CD4-positive, alpha-beta T cell treated with Interleukin-10 for 1 hour (primary cell): ENCODE measurements around the gene SMARCB1.

ENCODE experiments used
- DNase-seq: peaks from one replicate; pipeline ENCODE4 v3.0.0-alpha.2; 2020

Gene SMARCB1

DNA sequence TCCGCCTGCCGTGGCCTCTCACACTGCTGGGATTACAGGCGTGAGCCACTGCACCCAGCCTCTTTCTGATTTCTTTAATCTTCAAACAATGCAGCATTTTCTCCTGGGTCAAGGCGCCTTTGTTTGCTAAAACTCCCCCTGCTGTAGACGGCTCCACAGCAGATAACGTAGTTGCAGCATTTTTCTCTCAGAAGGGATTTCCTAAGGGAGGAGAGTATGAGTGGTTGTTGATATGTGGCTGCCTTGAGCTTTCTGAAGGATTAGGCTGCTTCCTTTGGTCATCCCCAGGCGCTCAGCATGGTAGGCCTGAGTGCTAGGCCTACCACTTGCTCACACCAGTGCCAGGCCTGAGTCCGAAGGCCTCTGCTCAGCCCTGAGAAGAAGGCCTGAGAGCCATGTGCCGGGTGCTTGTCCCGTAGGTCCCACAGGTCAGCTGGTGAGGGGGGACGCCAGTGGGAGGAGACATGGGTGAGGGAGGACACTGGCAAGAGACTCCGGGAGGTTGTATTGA lies 18.1 kb downstream of the SMARCB1 start:
- no peak for DNase-seq

DNA sequence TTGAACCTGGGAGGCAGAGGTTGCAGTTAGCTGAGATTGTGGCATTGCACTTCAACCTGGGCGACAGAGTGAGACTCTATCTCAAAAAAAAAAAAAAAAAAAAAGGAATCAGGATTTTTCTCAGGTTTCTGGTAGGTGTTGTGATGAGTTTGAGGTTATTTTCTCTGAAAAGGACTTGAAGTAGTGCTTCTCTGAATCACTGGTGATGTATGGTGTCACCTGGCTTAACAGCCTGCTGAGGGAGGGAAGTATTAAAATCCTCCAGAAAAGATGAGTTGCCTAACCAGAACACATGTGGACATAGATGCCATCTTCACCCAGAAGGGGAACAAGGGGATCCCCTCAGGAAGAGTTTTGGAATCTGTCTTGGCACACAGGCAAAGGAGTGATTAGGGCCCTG lies 20.1 kb downstream of the SMARCB1 start:
- DNase-seq: no peak

DNA sequence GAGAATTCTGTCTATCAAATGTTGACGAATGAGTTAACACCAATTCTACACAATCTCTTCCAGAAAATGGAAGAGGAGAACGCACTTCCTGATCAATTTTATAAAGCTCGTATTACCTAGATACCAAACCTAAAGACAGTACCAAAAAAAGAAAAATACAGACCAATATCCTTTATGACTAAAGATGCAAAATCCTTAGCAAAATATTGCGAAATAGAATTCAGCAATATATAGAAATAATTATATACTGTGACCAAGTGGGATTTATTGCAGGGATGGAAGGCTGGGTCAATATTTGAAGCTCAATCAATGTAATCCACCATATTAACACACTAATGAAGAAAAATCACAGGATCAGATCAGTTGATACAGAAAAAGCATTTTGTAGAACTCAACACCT lies 25.6 kb downstream of the SMARCB1 start:
- no peak for DNase-seq

DNA sequence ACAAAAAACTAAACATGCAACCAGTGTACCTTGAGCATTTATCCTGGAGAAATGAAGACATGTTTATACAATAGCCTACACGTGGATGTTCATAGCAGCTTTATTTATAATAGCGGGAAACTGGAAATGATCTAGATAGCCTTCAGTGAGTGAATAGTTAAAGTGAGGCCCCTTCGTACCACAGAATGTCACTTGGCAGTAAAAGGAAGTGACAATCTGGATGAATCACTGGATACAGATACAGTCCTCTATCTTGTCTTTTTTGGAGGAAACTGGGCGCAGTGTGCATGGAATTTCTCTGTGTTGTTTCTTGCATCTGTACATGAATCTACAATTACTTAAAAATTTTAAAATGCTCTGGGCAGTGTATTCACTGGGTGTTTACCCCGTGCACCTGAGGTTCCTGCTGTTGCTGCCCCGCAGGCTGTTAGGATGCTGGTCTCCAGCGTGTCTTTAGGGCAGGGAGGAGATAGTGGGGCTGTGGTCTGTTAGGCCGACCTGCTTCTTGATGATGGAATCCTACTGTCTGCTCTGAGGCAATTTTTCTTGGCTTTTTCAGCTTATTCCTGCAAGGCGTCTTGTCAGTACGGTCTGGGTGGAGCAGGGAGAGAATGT lies 28.9 kb downstream of the SMARCB1 start:
- DNase-seq: no peak

DNA sequence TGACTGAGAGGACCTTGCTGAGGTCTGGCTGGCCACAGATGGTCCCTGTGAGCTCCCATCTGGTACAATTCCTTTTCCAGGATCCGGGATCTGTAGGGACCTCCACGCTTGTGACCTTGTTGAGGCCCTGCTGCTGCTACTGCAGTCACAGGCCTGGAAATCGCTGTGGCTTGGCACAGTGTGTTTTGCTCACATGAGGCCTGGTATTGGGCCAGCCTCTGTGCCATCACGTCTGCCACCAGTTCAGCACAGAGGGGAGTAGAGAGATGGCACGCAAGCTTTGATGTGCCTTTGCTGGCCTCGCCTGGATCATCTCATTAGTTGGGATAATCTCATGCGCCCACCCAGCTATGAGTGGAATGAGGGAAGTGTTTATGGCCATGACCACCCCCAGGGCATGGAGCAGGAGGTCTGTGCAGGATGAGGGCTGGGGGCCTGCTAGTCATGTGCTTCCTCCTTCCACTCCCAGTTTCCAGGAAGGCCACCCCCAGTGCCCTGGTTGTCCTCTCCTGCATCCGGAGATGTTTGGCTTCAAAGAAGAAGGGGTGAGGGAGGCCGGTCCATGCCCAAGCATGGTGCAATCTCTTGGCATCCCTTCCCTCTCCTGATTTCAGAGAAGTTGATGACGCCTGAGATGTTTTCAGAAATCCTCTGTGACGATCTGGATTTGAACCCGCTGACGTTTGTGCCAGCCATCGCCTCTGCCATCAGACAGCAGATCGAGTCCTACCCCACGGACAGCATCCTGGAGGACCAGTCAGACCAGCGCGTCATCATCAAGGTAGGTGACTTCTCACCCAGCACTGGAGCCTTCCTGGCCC lies 29.6 kb downstream of the SMARCB1 start:
- DNase-seq: no peak

DNA sequence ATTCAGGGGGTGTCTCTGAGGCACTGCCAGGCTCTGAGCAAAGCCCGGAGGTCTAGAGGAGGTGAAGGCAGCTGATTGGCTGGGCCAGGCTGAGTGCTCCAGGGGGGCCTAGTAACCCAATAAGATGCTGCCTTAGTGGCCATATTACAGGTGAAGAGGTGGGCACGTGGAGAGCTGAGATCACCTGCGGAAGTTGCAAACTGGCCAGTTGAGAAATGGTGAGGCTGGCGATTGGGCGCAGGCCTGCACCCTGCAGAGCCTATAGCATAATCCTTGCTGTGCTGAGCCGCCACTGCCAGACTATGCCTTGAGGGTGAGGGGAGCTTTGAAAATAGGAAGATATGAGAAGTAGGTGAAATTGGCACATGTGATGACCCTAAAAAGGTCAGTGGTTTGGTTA lies 30.4 kb downstream of the SMARCB1 start:
- DNase-seq: no peak

DNA sequence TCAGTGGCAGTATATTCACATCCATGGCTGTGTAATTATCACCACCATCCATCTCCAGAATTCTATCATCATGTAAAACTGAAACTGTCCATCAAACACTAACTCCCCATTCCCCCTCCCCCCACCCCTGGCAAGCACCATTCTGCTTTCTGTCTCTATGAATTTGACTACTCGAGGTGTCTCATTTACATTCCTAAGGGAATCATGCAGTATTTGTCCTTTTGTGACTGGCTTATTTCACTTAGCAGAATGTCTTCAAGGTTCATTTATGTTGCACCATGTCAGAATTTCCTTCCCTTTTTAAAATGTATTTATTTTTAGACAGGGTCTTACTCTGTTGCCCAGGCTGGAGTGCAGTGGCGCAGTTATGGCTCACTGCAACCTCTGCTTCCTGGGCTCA lies 31.8 kb downstream of the SMARCB1 start:
- no peak for DNase-seq

DNA sequence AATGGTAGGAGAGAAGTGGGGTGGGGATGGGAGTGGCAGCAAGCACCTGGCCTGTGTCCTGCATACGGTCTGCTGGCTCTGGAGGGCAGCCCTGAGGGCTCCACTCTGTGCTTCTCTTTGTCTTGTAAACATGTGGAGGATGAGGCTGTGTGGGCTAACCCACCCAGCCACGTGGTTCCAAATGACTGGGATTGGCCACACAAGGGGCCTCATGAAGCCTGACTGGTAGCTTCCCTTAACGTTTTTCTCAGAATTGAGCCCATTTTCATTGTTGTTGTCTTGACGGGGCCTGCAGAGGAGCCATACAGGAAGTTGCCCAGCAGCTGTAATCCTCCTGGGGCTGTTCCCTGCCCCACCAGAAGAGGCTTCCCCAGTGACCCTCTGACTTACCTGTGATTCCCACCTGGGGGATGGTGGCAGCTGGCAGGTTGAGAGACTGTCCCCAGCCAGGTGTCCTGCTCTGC lies 34.0 kb downstream of the SMARCB1 start:
- DNase-seq: no peak

DNA sequence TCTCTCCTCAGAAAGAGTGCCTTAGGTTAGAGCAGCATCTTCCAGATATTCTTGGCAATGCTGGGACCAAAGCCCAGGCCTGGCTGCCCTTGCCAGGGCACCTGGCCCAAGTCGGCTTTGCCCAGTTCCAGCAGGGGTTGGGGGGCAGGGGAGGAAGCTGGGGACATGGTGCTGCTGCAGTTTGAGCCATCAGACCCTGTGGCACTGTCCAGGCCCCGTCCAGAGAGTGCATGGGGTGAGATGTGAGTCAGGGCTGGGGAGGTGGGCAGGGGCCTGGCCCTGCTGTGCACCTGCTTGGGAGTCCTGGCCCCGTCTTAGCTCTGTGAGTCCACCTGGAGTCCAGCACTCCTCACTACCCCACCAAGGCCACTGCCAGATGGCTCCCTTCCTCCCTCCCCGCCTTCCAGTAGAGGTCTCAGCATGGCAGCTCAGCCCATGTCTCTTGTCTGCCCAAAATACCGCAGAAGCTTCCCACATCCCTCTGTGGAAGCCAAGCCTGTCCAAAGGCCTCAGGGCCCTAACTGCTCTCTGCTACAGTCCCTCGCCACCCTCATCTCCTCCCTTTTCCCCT lies 35.4 kb downstream of the SMARCB1 start:
- DNase-seq: no peak

DNA sequence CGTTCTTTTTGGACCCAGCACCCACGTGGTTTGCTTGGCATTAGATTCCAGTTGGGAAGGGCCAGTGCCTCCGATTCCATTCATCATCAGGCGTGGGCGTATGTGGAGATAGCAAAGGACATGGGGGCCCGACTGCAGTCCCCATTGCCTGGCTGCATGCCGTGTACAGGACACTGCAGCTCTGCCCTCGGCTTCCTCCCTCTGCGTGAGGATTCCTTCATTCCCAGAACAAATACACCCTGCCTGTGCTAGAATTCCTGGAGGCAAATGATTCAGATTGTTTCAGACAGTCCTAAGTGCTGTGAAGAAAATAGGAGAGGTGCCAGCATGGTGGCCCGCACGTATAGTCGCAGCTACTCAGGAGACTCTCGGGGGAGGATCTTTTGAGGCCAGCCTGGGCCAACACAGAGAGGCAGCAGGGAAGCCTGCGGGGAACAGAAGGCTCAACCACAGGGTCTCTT lies 36.6 kb downstream of the SMARCB1 start:
- no peak for DNase-seq

DNA sequence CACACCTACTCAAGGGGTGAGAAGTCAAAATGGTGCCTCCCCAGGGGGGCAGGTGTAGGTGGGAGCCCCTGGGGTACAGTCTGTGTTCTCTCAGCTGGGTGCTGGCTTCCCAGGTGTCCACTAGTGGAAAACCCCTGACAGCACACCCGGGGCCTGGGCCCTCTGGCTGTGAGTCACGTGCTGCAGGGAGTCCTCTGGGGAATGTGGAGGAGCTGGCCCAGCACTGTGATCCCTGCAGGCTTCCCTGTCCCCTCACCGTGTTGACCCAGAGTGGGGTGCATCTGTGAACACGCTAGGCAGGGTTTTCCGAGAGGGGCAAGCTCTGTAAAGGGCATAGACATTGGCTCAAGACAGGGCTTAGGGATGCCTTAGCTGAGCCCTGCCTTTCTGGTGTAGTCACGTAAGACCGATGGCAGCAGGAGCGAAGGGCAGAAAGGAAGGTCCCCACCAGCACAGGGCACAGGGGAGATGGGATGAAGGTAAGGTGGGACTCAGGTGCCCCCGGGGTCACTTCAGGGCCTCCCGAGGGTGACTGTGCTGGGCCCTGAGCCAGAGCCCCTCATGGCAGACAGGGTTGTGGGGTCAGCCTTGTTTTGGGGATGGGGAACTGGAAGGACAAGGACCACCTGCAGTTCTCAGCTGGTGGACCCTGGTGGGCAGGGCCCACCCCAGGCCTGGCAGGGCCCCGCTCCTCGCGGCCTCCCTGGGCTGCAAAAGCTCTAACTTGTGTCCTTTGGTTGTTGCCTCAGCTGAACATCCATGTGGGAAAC lies 37.9 kb downstream of the SMARCB1 start:
- DNase-seq: no peak

DNA sequence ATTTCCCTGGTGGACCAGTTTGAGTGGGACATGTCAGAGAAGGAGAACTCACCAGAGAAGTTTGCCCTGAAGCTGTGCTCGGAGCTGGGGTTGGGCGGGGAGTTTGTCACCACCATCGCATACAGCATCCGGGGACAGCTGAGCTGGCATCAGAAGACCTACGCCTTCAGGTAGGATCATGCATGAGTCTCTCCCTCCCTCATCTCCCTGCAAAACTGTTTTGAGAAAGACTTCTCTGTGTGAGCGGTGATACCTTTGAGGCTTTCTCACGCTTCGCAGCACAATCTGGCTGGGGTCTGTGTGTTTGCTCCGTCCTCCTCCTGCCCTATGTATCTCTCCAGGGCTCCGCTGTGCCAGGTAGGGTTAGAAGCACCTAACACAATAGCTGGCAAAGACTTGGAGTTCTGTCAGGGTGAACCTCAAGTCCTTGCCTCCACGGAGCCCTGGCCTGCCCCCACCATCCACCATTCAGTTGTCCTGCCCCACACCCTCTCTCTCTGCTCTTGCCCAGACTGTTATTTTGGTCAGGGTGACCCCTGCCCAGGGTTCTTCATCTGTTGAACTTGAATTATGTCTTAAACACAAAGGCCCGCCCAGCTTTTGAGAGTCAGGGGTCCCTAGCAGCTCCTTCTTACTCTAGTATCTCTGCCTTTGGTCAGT lies 38.6 kb downstream of the SMARCB1 start:
- DNase-seq: no peak

DNA sequence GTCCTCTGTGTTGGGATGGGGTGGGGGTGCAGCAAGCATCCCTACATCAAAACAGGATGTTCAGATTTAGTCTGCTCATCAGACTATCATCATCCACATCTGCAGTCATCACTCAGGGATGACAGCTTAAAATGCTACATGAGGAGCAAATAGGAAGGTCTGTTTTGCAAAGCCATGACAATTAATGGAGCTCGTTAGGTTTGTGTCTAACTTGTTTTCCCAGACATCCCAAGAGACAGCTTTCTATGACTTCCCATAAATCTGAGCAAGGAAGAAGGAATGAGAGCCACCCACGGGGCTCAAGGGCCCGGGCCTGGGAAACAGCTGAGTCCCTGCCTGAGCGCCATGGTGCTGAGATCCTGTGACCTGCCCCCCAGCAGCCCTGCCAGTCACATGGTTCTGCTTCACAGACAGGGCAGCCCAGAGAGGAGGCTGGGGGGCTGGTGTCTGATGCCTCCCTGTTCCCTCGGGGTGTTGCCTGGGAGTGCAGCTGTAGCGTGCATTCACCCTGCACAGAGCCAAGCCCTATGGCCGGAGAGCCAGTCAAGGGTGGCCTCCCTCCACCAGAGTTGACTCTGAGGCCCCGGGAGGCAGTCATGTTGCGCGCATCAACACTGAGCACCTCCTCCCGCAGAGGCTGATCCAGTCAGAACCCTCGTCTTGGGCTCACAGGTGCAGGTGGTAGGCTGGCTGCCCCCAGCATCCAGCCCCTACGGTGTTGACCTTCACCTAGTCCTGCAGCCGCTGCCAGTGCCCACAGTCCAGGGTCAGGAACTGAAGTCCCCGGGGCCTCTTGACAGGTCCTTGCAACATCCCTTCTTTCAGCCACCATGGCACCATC lies 40.0 kb downstream of the SMARCB1 start:
- no peak for DNase-seq

DNA sequence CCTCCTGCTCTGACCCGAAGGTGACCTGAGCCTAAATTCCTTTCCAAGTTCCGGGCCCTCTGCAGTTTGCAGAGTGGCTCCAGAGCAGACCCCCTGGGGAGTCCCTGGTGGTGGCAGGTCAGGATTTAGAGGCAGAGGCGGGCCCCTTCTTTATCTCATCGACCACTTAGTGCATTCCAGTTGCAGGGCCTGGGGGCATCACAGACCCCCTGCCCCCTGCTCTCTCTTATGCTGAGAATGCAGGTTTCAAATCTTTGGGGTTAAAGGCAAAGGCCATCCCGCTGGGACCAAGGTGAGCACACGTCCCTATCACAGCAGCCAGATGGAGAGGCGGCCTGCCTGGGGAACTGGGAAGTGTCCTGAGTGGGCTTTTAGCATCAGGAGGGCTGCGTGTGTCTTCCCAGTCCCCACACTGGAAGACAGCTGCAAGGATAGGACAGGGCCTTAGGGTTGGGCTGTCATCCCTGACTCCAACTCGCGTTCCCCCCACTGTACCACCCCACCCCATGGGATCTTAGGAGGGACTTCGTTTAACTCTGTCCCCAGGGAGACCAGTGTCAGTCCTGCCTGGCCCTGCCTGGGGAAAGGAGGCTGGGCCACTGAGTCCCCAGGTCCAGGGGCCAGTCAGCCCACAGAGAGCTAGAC lies 40.7 kb downstream of the SMARCB1 start:
- no peak for DNase-seq

DNA sequence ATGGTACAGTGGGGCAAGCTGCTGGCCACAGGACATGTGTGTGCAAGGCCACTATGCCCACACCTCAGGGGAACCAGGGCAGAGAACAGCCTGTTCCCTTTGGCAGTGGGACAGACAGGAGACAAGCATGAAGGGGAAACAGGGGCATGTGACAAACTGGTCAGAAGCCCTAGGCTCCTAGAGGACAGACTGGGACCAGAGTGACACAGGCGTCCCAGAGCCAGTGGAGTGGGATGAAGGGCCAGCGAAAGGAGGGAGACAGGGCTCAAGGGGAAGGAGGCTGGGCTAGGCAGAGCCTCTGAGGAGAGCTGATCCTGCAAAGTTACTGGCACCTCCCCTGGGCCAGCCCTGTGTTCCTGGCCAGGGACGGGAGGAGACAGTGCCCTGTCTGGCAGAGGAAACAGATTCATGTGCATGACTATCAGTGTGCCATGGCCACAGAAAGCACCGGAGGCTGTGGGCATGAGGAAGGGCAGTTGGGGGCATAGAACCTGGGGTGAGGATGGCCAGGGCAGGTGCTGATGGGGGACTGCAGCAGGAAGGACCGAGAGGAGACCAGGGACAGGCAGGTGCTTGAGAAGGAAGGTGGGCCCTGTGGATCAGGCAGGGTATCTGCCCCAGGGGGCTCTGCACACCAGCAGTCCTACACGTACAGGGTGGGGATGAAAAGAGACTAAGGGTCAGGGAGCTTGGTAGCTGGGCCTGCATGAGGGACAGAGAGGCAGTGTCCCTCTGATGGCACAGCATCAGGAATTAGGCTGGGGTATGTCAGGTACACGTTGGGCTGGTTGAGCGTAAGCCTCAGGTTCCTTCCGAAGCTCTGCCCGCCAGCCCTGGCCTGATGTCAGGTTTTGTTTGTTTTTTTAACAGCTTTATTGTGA lies 42.3 kb downstream of the SMARCB1 start:
- DNase-seq: no peak

DNA sequence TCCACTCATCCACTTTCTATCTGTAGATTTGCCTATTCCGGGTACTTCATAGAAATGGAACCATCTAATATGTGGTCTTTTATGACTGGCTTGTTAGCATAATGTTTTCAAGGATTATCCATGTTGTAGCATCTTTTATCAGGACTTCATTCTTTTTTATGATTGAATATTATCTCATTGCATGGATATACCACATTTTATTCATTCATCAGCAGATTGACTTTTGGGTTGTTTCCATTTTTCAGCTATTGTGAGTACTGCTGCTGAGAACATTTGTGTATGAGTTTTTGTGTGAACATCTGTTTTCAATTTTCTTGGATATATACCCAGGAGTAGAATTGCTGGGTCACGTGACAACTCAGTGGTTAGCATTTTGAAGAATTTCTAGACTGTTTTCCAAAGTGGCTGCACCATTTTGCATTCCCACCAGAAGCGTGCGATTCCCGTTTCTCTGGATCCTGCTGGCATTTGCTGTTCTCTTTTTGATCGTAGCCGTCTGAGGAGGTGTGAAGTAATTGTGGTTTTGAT lies 43.1 kb downstream of the SMARCB1 start:
- DNase-seq: no peak

DNA sequence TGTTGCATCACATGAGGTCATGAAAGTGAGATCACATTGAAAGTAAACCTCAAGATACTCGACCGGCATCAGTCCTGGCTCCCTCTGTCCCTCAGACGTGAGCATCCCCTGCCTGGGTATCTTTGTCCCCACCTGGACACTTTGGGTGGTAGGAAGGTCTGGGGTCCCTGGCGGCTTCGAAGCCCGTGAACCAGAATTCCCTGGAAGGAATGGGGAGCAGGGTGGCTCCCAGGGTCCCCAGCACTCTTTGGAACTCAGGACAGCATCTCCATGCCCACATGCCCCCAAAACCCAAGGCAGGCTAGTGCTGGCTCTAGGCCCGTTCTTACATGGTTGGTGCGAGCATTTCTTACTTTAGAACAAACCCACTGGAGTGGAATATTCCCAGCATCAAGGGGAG lies 44.5 kb downstream of the SMARCB1 start:
- DNase-seq: no peak

DNA sequence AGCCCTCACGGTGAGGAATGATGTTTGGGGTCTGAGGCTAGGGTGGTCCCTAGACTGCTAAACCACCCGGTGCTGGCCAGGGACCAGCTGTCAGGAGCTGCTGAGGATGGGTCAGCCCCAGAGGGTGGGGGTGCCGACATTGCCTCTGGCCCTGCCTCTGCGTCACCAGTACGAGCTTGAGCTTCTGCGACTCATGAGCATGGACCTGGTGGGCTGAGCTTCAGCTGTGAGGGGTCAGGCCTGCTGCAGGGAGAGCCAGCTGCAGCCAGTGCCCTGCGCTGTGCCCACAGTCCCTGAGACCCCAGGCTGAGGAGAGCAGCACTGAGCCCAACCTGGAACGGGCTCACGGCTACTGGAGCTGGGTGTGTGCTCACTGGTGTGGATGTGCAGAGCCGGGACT lies 45.0 kb downstream of the SMARCB1 start:
- no peak for DNase-seq

DNA sequence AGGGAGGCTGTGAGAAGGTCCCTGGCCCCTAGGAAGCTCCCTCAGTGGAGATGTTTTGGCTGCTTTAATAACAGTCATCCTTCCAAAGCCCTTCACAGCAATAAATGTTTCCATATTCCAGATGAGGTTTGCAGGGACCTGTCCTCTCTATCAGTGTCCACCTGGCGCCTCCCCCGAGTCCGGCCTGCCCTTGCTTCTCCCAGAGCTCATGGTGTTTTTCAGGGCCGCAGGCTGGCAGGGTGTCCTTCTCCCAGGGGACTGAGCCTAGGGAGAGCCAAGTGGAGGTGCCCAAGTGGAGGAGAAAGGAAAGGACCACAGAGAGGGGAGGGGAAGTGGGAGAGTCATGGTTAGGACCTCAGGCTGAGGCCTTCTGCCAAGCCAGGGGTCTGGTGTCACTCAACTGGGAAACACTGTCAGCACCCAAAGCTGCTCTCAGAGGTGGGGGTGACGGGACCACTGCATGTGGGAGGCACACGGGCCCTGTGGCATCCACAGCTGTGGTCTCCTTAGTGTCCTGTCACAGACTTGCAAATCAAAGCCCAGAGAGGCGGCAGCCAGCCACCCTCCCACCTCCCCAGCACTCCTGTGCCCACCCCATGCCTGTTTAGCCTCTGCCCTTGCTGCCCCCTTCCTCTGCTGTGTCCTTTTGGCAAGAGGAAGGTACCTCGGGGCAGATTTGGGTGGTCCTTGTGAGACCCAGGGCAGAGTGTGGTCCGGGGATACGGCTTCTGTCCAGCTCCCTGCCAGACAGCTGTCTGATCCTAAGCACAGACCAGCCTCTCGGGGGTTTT lies 45.7 kb downstream of the SMARCB1 start:
- no peak for DNase-seq
